Loucy (cell line): ENCODE results near the gene GAPVD1.

Experiments used
- CTCF ChIP-seq: fragments of 200-600 bp; sonication (generic); conservative IDR thresholded peaks from 2 replicates; pipeline ENCODE4 v1.5.1; 2014; ENCODE audit warnings: mild to moderate bottlenecking, antibody characterized with exemption, low read length
- EZH2phosphoT487 ChIP-seq: fragments of 200-600 bp; IDR thresholded peaks from 2 replicates; pipeline ENCODE4 v1.6.1; 2018; ENCODE audit warnings: antibody characterized with exemption, mild to moderate bottlenecking, moderate library complexity, borderline replicate concordance

DNA sequence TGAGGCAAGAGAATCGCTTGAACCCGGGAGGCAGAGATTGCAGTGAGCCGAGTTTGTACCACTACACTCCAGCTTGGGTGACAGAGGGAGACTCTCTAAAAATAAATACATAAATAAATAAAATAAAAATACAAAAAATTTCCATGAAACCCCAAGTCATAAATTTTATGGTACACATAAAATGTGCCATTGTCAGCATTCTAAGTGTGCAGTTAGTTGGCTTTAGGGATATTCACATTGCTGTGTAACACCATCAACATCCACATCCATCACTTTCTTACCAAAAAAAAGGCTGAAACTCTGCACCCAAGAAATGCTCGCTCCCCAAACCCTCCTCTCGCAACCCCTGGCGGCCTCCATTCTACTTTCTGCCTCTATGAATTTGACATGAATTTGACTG, 135.2 kb downstream of the GAPVD1 start:
- TF ChIP-seq CTCF (no peak), EZH2phosphoT487 (no peak)
